Measurements from ENCODE around the gene CAMKMT.

CAMKMT gene

DNA sequence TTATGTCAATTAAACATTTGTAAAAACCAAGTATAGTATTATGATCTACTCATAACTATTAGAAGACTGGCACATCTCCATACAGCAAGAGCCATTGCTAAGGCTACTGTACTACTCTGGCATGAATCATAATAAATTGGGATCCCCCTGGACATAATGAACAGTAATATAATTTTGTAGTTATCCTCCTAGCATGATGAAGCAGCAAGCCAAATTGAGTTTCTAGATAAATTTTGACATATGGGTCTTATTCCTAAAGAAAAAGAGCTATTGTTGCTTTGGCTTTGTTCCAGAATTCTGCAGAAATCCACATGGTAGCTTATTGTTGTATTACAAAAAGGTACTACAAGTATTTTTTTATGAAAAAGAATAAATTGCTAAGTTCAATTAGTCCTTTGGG lies 204.3 kb downstream of the CAMKMT start:
- Histone ChIP-seq H4K91ac (ENCODE audit: low read depth, low read length) (no peak overlapping the region), H3K23ac (ENCODE audit: low read length) (no peak overlapping the region), H3K14ac (ENCODE audit: low read length) (no peak overlapping the region), H3K4me1 (ENCODE audit: control insufficient read depth in 1 of 2, insufficient read depth in 2 of 2, low read length in 2 of 2) (no peaks in the 10 kb centered on the region), H3K79me2 (ENCODE audit: control insufficient read depth, insufficient read depth, low read length, poor library complexity) (no peaks in the 10 kb centered on the region), H3K9ac (ENCODE audit: low read length) (no peak overlapping the region), H4K8ac (ENCODE audit: low read depth, low read length) (no peak overlapping the region), H4K12ac (ENCODE audit: low read depth, low read length) (no peak overlapping the region), H2BK5ac (ENCODE audit: low read depth, low read length, poor library complexity) (no peak overlapping the region), H3K4me3 (ENCODE audit: low read depth, low read length) (no peak overlapping the region), H3K18ac (ENCODE audit: low read length) (no peak overlapping the region), H3K4me2 (ENCODE audit: low read length) (no peak overlapping the region), H2AFZ (ENCODE audit: insufficient read depth, low read length, poor library complexity) (no peak overlapping the region), H3K4ac (ENCODE audit: low read depth, low read length) (no peak overlapping the region), H2BK120ac (ENCODE audit: insufficient read depth, low read length, poor library complexity) (no peak overlapping the region), H3K9me3 (ENCODE audit: insufficient read depth, low read depth, low read length) (no peaks in the 10 kb centered on the region), H2BK12ac (ENCODE audit: low read length) (no peak overlapping the region), H3K27ac (ENCODE audit: low read depth, low read length) (no peak overlapping the region), H2AK5ac (ENCODE audit: low read length) (no peak overlapping the region), H3K27me3 (ENCODE audit: insufficient read depth, low read length) (no peaks in the 10 kb centered on the region), H3K36me3 (ENCODE audit: control insufficient read depth in 1 of 2, insufficient read depth in 2 of 2, low read length in 2 of 2) (no peaks in the 10 kb centered on the region), H3K79me1 (ENCODE audit: low read length) (no peaks in the 10 kb centered on the region)
- DNase-seq: no peak

DNA sequence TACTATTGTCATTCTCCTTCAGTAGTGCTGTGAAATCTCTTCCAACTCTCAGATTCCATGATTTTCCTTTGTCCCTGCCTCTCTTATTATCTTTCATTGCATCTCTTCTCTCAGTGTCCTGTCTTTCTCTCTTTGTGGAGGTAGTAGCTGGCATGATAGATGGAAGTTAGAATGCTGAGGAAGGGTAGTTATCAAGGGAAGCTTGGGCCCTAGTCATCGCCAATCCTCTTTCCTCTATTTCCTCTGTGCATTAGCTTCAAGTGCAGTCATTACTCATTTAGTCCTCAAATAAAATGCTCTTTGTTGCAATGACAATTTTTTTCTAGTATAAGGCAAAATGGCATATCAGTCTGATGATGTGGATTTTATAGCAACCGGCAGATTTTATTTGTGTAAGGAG lies 207.7 kb downstream of the CAMKMT start:
- Histone ChIP-seq H3K36me3 (ENCODE audit: control insufficient read depth in 1 of 2, insufficient read depth in 2 of 2, low read length in 2 of 2) (no peaks in the 10 kb centered on the region), H3K27ac (ENCODE audit: low read depth, low read length) (no peak overlapping the region), H4K8ac (ENCODE audit: low read depth, low read length) (no peak overlapping the region), H3K23ac (ENCODE audit: low read length) (no peak overlapping the region), H3K9me3 (ENCODE audit: insufficient read depth, low read depth, low read length) (no peaks in the 10 kb centered on the region), H2AK5ac (ENCODE audit: low read length) (no peak overlapping the region), H3K4me3 (ENCODE audit: low read depth, low read length) (no peak overlapping the region), H2BK12ac (ENCODE audit: low read length) (no peak overlapping the region), H3K4me1 (ENCODE audit: control insufficient read depth in 1 of 2, insufficient read depth in 2 of 2, low read length in 2 of 2) (no peaks in the 10 kb centered on the region), H2BK5ac (ENCODE audit: low read depth, low read length, poor library complexity) (no peak overlapping the region), H3K9ac (ENCODE audit: low read length) (no peak overlapping the region), H2BK120ac (ENCODE audit: insufficient read depth, low read length, poor library complexity) (no peak overlapping the region), H3K27me3 (ENCODE audit: insufficient read depth, low read length) (no peaks in the 10 kb centered on the region), H4K12ac (ENCODE audit: low read depth, low read length) (no peak overlapping the region), H3K14ac (ENCODE audit: low read length) (no peak overlapping the region), H3K4me2 (ENCODE audit: low read length) (no peak overlapping the region), H4K91ac (ENCODE audit: low read depth, low read length) (no peak overlapping the region), H2AFZ (ENCODE audit: insufficient read depth, low read length, poor library complexity) (no peak overlapping the region), H3K4ac (ENCODE audit: low read depth, low read length) (no peak overlapping the region), H3K79me2 (ENCODE audit: control insufficient read depth, insufficient read depth, low read length, poor library complexity) (no peaks in the 10 kb centered on the region), H3K79me1 (ENCODE audit: low read length) (no peaks in the 10 kb centered on the region), H3K18ac (ENCODE audit: low read length) (no peak overlapping the region)
- no peak for DNase-seq
- WGBS (ENCODE audit: extremely low coverage, insufficient coverage, insufficient read length): no CpG with 5 or more reads among the region's 2 CpGs

DNA sequence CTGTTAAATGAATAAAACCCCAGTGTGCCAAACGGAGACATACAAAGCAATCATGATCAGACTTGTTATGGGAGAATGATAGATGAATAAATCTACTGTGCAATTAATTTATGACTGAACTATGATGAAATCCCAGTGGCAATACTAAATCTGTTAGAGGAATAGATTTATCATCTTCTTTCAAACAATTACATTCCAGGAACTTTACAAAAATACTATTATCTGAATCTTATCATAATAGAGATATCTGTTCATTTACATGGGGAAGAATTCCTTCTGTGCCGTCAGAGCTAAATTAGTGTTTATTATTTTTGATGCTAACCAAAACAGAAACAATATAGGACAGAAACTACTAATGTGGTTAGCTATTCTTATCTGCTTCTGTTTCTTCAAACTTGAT lies 208.5 kb downstream of the CAMKMT start:
- H3K79me2 ChIP-seq (ENCODE audit: control insufficient read depth, insufficient read depth, low read length, poor library complexity): no peaks in the 10 kb centered on the region
- H3K36me3 ChIP-seq (ENCODE audit: control insufficient read depth in 1 of 2, insufficient read depth in 2 of 2, low read length in 2 of 2): no peaks in the 10 kb centered on the region
- H2AK5ac ChIP-seq (ENCODE audit: low read length): no peak overlapping the region
- H3K23ac ChIP-seq (ENCODE audit: low read length): no peak overlapping the region
- no peak overlapping the region for H3K4ac ChIP-seq (ENCODE audit: low read depth, low read length)
- H2BK5ac ChIP-seq (ENCODE audit: low read depth, low read length, poor library complexity): no peak overlapping the region
- no peaks in the 10 kb centered on the region for H3K4me1 ChIP-seq (ENCODE audit: control insufficient read depth in 1 of 2, insufficient read depth in 2 of 2, low read length in 2 of 2)
- no peak overlapping the region for H4K8ac ChIP-seq (ENCODE audit: low read depth, low read length)
- H2BK120ac ChIP-seq (ENCODE audit: insufficient read depth, low read length, poor library complexity): no peak overlapping the region
- no peaks in the 10 kb centered on the region for H3K27me3 ChIP-seq (ENCODE audit: insufficient read depth, low read length)
- no peak overlapping the region for H3K14ac ChIP-seq (ENCODE audit: low read length)
- H2BK12ac ChIP-seq (ENCODE audit: low read length): no peak overlapping the region
- no peak for DNase-seq
- no peak overlapping the region for H3K27ac ChIP-seq (ENCODE audit: low read depth, low read length)
- H3K4me3 ChIP-seq (ENCODE audit: low read depth, low read length): no peak overlapping the region
- WGBS (ENCODE audit: extremely low coverage, insufficient coverage, insufficient read length): no CpG with 5 or more reads among the region's 2 CpGs
- H3K18ac ChIP-seq (ENCODE audit: low read length): no peak overlapping the region
- no peaks in the 10 kb centered on the region for H3K79me1 ChIP-seq (ENCODE audit: low read length)
- no peak overlapping the region for H3K4me2 ChIP-seq (ENCODE audit: low read length)
- H3K9me3 ChIP-seq (ENCODE audit: insufficient read depth, low read depth, low read length): no peaks in the 10 kb centered on the region
- H4K12ac ChIP-seq (ENCODE audit: low read depth, low read length): no peak overlapping the region
- no peak overlapping the region for H2AFZ ChIP-seq (ENCODE audit: insufficient read depth, low read length, poor library complexity)
- no peak overlapping the region for H4K91ac ChIP-seq (ENCODE audit: low read depth, low read length)
- H3K9ac ChIP-seq (ENCODE audit: low read length): no peak overlapping the region

DNA sequence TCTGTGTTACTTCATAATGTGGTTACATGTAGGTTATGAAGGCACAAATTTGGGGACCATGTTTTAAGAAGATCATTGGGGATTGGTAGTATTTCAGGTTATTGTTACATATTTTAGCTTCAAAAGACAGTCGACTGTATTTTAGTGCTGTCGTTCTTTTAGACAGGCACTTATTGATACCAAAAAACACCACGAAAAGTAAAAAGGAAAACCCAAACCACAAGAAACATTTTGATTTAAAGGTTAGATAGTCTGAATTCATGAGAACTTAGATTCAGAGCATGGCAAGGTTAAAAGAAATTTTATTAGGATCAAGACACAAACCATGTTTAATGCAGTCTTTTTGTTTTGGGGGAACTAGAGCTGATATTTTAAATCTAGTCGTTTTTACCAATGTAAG lies 209.0 kb downstream of the CAMKMT start:
- H3K27me3 ChIP-seq (ENCODE audit: insufficient read depth, low read length): no peaks in the 10 kb centered on the region
- H2AK5ac ChIP-seq (ENCODE audit: low read length): no peak overlapping the region
- no peak overlapping the region for H3K4me3 ChIP-seq (ENCODE audit: low read depth, low read length)
- H3K4ac ChIP-seq (ENCODE audit: low read depth, low read length): no peak overlapping the region
- H3K14ac ChIP-seq (ENCODE audit: low read length): no peak overlapping the region
- no peak overlapping the region for H3K18ac ChIP-seq (ENCODE audit: low read length)
- H3K9me3 ChIP-seq (ENCODE audit: insufficient read depth, low read depth, low read length): no peaks in the 10 kb centered on the region
- H4K91ac ChIP-seq (ENCODE audit: low read depth, low read length): no peak overlapping the region
- H3K4me1 ChIP-seq (ENCODE audit: control insufficient read depth in 1 of 2, insufficient read depth in 2 of 2, low read length in 2 of 2): no peaks in the 10 kb centered on the region
- no peaks in the 10 kb centered on the region for H3K36me3 ChIP-seq (ENCODE audit: control insufficient read depth in 1 of 2, insufficient read depth in 2 of 2, low read length in 2 of 2)
- no peak overlapping the region for H2BK120ac ChIP-seq (ENCODE audit: insufficient read depth, low read length, poor library complexity)
- H3K79me2 ChIP-seq (ENCODE audit: control insufficient read depth, insufficient read depth, low read length, poor library complexity): no peaks in the 10 kb centered on the region
- no peak overlapping the region for H2AFZ ChIP-seq (ENCODE audit: insufficient read depth, low read length, poor library complexity)
- H4K12ac ChIP-seq (ENCODE audit: low read depth, low read length): no peak overlapping the region
- no peak overlapping the region for H2BK5ac ChIP-seq (ENCODE audit: low read depth, low read length, poor library complexity)
- H3K23ac ChIP-seq (ENCODE audit: low read length): no peak overlapping the region
- H2BK12ac ChIP-seq (ENCODE audit: low read length): no peak overlapping the region
- no peak for DNase-seq
- WGBS (ENCODE audit: extremely low coverage, insufficient coverage, insufficient read length): 100% methylated on average over 1 of the region's 4 CpGs
- H4K8ac ChIP-seq (ENCODE audit: low read depth, low read length): no peak overlapping the region
- H3K27ac ChIP-seq (ENCODE audit: low read depth, low read length): no peak overlapping the region
- H3K4me2 ChIP-seq (ENCODE audit: low read length): no peak overlapping the region
- no peak overlapping the region for H3K9ac ChIP-seq (ENCODE audit: low read length)
- H3K79me1 ChIP-seq (ENCODE audit: low read length): no peaks in the 10 kb centered on the region

Measured in trophoblast cell (in vitro differentiated cells and primary cell).